Epithelial cell of prostate (primary cell): ENCODE measurements around the gene TNFRSF25.

Source experiments
- DNase-seq: peaks from one replicate; pipeline ENCODE4 v3.0.0-alpha.2; 2011; ENCODE audit warnings: low read depth, low spot score
- H3K27ac ChIP-seq: fragments of 450-650 bp; 2 replicates; pipeline ENCODE4 v1.5.1; 2017; ENCODE audit warnings: mild to moderate bottlenecking

Gene TNFRSF25

GRCh38 chr1:6423321-6423999, 42.5 kb downstream of the TNFRSF25 start:
- peak overlapping the region; percentile 61 for H3K27ac ChIP-seq
- no peak for DNase-seq

- H3K27ac ChIP-seq = peak overlapping the region; percentile 61
- DNase-seq = no peak
Measured at GRCh38 chr1:6421266-6421665, 44.7 kb downstream of the TNFRSF25 start.

GRCh38 chr1:6420454-6421042, 45.4 kb downstream of the TNFRSF25 start:
- no peak for DNase-seq
- peak overlapping the region; percentile 99 for H3K27ac ChIP-seq

- peak within 1 kb of the TSS; percentile 99 for H3K27ac ChIP-seq
- DNase-seq = no peak
Measured at GRCh38 chr1:6419804-6420453, 46.0 kb downstream of the TNFRSF25 start, which contains the start of gene HES2. Gene HES2, minus strand, starts transcription at chr1:6419919. Its CDS starts 99 bp downstream, at chr1:6419820.

GRCh38 chr1:6419397-6419803, 46.6 kb downstream of the TNFRSF25 start:
- H3K27ac ChIP-seq = peak overlapping the region; percentile 99
- no peak for DNase-seq

GRCh38 chr1:6418668-6419396, 47.1 kb downstream of the TNFRSF25 start:
- peak overlapping the region; percentile 99 for H3K27ac ChIP-seq
- DNase-seq = no peak

GRCh38 chr1:6417961-6418667, 47.9 kb downstream of the TNFRSF25 start:
- no peak for DNase-seq
- peak overlapping the region; percentile 99 for H3K27ac ChIP-seq

GRCh38 chr1:6416906-6417305, 49.1 kb downstream of the TNFRSF25 start:
- peak overlapping the region; percentile 99 for H3K27ac ChIP-seq
- DNase-seq = no peak

- DNase-seq = peak; percentile 31
- H3K27ac ChIP-seq = peak overlapping the region; percentile 99
Measured at GRCh38 chr1:6416295-6416656, 49.7 kb downstream of the TNFRSF25 start.

GRCh38 chr1:6414881-6415626, 50.9 kb downstream of the TNFRSF25 start:
- peak overlapping the region; percentile 99 for H3K27ac ChIP-seq
- peak; percentile 93 for DNase-seq

- peak; percentile 98 for DNase-seq
- H3K27ac ChIP-seq = peak overlapping the region; percentile 99
Measured at GRCh38 chr1:6414443-6414844, 51.5 kb downstream of the TNFRSF25 start.

- DNase-seq = peak; percentile 94
- peak overlapping the region; percentile 99 for H3K27ac ChIP-seq
Measured at GRCh38 chr1:6412896-6413295, 53.1 kb downstream of the TNFRSF25 start.
